Activated naive CD8-positive, alpha-beta T cell (primary cell): ENCODE results near the gene ATP8B2.
"Not testable (repeated sequence)": the region's sequence is repeated elsewhere in the genome, so short reads cannot be mapped to it uniquely, and the experiment has no call there.

ENCODE experiments used
- H3K27ac Mint-ChIP-seq: one replicate; pipeline ENCODE4 v1.8.0; 2021; ENCODE audit warnings: mixed read lengths
- H3K27me3 Mint-ChIP-seq: one replicate; pipeline ENCODE4 v1.8.0; 2021; ENCODE audit warnings: mixed read lengths
- H3K36me3 Mint-ChIP-seq: one replicate; pipeline ENCODE4 v1.8.0; 2021; ENCODE audit warnings: mixed read lengths
- H3K4me1 Mint-ChIP-seq: one replicate; pipeline ENCODE4 v1.8.0; 2021; ENCODE audit warnings: low read depth, mixed read lengths
- H3K4me3 Mint-ChIP-seq: one replicate; pipeline ENCODE4 v1.8.0; 2021; ENCODE audit warnings: mild to moderate bottlenecking, mixed read lengths
- H3K9me3 Mint-ChIP-seq: one replicate; pipeline ENCODE4 v1.8.0; 2021; ENCODE audit warnings: low read depth, mixed read lengths

Gene ATP8B2

DNA sequence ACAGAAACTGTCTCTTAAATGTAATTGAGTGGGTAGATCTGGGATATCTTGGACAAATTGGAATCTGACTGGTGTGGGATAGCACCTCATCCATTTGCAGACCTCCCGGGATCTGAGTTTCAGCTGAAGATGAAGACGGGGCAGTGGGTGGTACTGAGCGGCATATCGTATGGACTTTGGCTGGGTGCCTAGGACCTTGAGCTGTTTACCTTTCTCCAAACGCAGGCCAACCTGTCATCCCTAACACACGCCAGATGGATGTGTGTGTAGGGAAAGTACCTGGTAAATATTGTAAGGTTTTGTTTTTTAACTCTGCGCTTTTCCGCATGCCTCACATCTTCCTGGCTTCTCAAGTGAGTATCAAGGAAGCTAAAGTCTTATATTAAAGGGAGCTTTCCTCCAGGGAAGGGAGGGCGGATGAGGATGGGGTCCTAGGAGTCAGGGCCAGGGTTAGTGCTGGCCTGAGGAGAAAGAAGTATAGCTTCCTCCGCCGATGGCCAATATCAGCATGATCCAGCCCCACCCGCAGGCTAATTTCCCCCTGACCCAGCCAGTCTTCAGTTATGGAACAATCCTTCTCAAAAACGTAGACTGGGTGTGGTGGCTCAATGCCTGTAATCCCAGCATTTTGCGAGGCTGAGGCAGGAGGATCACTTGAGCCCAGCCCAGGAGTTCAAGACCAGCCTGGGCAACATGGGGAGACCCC is 26.2 kb downstream of the ATP8B2 start:
- Mint-ChIP-seq H3K36me3 (peaks cover 3% of the 10 kb centered on the region), H3K27ac (peak overlapping the region; percentile 11), H3K4me1 (peaks cover 50% of the 10 kb centered on the region), H3K27me3 (no peaks in the 10 kb centered on the region), H3K9me3 (no peaks in the 10 kb centered on the region), H3K4me3 (peak overlapping the region; percentile 32)

DNA sequence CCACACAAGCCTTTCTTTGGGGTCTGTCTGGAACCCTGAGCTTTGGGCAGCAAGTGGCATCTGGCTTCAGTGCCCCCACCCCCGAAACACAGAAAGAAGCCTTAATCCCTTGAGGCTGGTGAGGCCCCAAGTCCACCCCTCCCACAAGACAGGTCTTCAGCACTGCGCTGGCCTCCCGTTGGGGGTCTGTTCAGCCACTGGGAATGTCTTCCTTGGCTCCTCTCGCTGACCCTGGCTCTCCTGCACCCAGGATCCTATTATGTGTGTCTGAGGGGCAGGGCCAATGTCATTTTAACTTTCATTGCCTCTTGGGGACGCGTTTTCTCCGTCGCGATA is 26.9 kb downstream of the ATP8B2 start:
- Mint-ChIP-seq H3K36me3 (peaks cover 2% of the 10 kb centered on the region), H3K4me3 (peak overlapping the region; percentile 85), H3K4me1 (peaks cover 49% of the 10 kb centered on the region), H3K9me3 (no peaks in the 10 kb centered on the region), H3K27me3 (no peaks in the 10 kb centered on the region), H3K27ac (peak overlapping the region; percentile 77)

DNA sequence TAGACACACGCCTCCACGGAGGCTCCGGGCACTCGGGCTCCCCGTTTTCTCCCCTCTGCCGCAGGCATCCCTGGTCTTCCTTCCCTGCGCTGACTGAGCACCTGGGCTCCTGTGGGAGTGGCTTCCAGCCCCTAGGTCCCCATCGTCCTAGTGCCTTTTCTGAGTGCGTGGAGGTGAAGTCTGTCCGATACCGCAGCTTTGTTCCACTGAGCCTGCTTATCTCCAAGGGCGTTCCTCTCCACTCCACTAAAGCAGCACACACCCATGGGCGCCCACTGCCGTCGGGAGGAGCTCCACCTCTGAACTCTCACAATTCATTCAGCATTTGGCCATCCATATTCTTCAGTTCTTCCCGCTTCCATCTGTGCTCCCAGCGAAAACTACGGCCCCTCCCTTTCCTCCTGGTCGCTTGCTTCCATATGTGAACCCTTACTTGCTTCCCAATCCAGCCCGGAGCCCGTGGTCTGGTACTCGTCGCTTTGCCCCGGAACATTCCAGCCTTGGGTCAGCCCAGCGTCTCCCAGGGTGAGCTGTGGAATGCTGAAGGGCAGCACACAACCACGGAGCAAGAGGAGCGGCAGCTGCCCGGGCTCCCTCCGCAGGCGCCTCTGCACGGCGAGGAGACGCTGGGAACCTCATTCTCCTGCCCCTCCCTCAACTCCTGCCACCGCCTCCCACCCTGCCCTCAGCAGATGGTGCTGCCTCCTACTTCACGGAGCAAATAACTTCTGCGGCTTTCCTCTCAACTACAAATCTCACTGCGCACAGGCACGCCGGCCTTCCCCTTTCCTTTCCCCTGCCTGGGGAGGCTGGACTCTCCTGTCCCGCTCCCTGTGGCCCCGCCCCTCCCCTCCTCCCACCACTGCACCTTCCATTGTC is 27.5 kb downstream of the ATP8B2 start:
- H3K4me1 Mint-ChIP-seq: peaks cover 44% of the 10 kb centered on the region
- H3K36me3 Mint-ChIP-seq: no peaks in the 10 kb centered on the region
- no peaks in the 10 kb centered on the region for H3K27me3 Mint-ChIP-seq
- no peaks in the 10 kb centered on the region for H3K9me3 Mint-ChIP-seq
- H3K4me3 Mint-ChIP-seq: peak overlapping the region; percentile 85
- H3K27ac Mint-ChIP-seq: peak overlapping the region; percentile 77

DNA sequence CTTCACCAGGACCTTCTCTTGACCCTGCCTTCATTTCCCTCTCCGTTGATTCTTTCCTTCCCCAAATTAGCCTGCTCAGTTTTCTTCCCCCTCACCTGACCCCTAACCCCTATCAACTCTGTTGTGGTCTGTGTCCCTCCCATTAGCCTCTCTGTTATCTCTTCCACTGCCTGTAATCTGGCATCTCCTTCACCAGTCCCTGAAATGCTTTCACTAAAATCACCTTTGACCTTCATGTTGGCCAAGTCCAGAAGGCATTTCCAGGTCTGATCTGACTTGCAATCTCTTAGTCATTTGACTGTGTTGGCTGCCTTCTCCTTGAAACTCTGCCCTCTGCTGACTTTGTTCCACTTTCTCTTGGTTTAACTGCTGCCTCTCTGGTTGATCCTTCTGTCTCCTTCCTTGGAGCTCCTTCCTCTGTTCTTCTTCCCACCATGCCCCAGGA is 28.2 kb downstream of the ATP8B2 start:
- Mint-ChIP-seq H3K27ac (peak overlapping the region; percentile 79), H3K4me1 (peaks cover 38% of the 10 kb centered on the region)

DNA sequence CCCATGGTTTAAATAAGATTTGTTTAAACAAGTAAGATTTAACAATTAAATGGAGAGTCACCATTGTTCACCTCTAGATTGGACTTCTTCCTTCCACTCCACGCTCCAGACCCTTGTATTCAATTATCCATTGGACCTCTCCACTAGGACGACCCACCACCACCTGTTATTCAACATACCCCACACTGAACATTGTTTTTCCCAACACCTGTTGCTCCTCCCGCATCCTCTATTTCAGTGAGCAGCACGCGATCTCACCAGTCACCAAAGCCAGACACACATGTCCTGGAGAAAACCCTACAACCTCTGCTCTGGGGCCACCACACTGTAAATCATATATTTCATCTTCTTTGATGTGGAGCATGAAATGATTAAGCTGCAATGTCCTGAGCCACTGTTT is 28.6 kb downstream of the ATP8B2 start:
- H3K27me3 Mint-ChIP-seq: no peaks in the 10 kb centered on the region
- no peaks in the 10 kb centered on the region for H3K36me3 Mint-ChIP-seq
- peak overlapping the region; percentile 85 for H3K4me3 Mint-ChIP-seq
- H3K9me3 Mint-ChIP-seq: no peaks in the 10 kb centered on the region
- H3K27ac Mint-ChIP-seq: peak overlapping the region; percentile 0
- H3K4me1 Mint-ChIP-seq: peaks cover 35% of the 10 kb centered on the region

More for the DNA sequence above, 28.2 kb downstream of the ATP8B2 start:
- H3K9me3 Mint-ChIP-seq: no peaks in the 10 kb centered on the region
- H3K4me3 Mint-ChIP-seq: peak overlapping the region; percentile 85
- H3K36me3 Mint-ChIP-seq: no peaks in the 10 kb centered on the region
- no peaks in the 10 kb centered on the region for H3K27me3 Mint-ChIP-seq

DNA sequence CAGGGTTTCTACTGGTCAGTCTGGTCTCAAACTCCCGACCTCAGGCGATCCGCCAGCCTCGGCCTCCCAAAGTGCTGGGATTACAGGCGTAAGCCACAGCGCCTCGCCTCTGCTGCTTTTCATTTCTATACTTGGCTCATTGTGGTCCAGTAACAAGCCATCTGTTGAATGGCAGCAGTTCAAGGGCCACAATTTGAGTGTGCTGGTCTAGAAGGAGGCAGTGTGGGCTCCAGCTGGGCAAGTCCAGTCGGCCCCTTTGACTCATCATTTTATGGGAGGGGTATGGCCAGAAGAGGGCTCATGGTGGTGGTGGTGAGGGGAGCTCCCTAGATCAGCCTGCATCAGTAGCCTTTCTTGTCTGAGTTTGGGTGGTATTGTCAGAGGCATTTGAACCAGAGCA is 33.2 kb downstream of the ATP8B2 start:
- Mint-ChIP-seq H3K36me3 (no peaks in the 10 kb centered on the region), H3K27me3 (no peaks in the 10 kb centered on the region), H3K4me3 (no peak overlapping the region), H3K4me1 (peaks cover 13% of the 10 kb centered on the region), H3K27ac (no peak overlapping the region), H3K9me3 (no peaks in the 10 kb centered on the region)

DNA sequence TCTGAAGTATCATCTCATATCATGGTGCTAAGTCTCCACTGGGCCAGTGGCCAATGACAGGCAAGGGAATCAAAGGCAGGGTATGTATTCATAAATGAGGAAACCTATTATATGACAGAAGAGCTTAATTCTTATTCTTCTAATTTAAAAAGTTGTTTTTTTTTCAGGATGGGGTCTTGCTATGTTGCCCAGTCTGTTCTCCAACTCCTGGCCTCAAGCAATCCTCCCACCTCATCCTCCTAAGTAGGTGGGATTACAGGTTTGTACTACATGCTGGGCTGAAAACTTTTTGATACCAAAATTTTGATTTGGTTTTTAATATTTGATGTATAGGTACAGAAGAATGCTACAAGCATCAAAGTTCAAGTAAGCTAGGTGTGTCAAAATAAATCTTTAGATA is 35.0 kb downstream of the ATP8B2 start:
- H3K27me3 Mint-ChIP-seq: no peaks in the 10 kb centered on the region
- H3K4me1 Mint-ChIP-seq: peaks cover 3% of the 10 kb centered on the region
- no peaks in the 10 kb centered on the region for H3K9me3 Mint-ChIP-seq
- no peaks in the 10 kb centered on the region for H3K36me3 Mint-ChIP-seq
- H3K27ac Mint-ChIP-seq: no peak overlapping the region
- no peak overlapping the region for H3K4me3 Mint-ChIP-seq

DNA sequence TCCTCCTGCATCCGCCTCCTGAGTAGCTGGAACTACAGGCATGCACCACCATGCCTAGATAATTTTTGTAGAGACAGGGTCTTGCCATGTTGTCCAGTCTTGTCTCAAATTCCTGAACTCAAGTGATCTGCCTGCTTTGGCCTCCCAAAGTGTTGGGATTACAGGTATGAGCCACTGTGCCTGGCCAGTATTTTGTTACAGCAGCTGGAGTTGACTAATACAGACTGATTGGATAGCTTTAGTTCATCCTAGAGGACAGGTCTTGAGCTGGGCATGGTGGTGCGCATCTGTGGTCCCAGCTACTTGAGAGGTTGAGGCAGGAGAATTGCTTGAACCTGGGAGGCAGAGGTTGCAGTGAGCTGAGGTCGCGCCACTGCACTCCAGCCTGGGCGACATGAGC is 35.6 kb downstream of the ATP8B2 start:
- not testable (repeated sequence) for H3K4me3 Mint-ChIP-seq, H3K9me3 Mint-ChIP-seq, H3K27ac Mint-ChIP-seq, H3K27me3 Mint-ChIP-seq, H3K36me3 Mint-ChIP-seq, H3K4me1 Mint-ChIP-seq

DNA sequence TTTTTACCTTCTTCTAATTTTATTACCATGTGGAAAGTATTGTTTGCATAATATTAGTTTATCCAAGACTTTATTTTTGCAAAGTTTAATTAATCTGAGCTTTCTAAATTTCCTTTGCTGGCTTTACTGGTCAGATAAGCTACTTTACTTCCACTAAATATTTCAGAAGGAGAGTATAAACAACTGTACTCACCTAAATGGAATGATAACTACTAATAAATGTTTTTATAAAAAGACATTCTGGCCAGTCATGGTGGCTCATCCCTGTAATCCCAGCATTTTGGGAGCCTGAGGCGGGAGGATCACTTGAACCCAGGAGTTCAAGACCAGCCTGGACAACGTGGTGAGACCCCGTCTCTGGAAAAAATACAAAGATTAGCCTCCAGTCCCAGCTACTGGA is 36.0 kb downstream of the ATP8B2 start:
- H3K4me1 Mint-ChIP-seq: peaks cover 5% of the 10 kb centered on the region
- no peak overlapping the region for H3K27ac Mint-ChIP-seq

DNA sequence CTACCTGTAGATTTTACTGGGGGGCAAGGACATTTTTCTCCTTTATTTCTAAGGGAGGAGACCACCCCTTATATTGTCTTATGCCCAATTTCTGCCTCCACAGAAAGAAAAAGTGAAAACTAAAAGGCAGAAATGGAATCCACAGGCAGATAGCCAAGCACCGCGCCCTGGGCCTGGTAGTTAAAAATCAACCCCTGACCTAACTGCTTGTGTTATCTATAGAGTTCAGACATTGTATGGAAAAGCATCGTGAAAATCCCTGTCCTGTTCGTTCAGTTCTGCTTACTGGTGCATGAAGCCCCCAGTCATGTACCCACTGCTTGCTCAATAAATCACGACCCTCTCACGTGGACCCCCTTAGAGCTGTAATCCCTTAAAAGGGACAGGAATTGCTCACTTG is 46.1 kb downstream of the ATP8B2 start:
- no peaks in the 10 kb centered on the region for H3K36me3 Mint-ChIP-seq
- H3K4me3 Mint-ChIP-seq: no peak overlapping the region
- H3K4me1 Mint-ChIP-seq: peaks cover 8% of the 10 kb centered on the region
- H3K27ac Mint-ChIP-seq: no peak overlapping the region
- H3K9me3 Mint-ChIP-seq: no peaks in the 10 kb centered on the region
- no peaks in the 10 kb centered on the region for H3K27me3 Mint-ChIP-seq

More for the DNA sequence above, 36.0 kb downstream of the ATP8B2 start:
- Mint-ChIP-seq H3K36me3 (no peaks in the 10 kb centered on the region), H3K4me3 (no peak overlapping the region), H3K27me3 (no peaks in the 10 kb centered on the region), H3K9me3 (no peaks in the 10 kb centered on the region)

DNA sequence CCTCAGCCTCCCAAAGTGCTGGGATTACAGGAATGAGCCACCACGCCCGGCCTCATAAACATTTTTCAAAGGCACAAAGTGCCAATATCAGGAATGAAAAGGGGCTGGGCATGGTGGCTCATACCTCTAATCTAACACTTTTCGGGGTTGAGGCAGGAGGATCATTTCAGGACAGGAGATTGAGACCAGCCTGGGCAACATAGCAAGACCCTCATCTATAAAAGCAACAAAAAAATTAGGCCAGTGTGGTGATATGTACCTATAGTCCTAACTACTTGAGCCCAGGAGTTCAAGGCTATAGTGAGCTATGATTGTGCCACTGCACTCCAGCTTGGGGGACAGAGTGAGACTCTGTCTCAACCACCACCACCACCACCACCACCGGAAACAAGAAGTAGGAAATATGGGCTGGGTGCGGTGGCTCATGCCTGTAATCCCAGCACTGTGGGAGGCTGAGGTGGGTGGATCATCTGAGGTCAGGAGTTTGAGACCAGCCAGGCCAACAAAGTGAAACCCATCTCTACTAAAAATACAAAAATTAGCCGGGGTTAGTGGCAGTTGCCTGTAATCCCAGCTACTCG is 48.5 kb downstream of the ATP8B2 start:
- not testable (repeated sequence) for H3K4me3 Mint-ChIP-seq, H3K4me1 Mint-ChIP-seq, H3K27me3 Mint-ChIP-seq, H3K27ac Mint-ChIP-seq, H3K36me3 Mint-ChIP-seq, H3K9me3 Mint-ChIP-seq

DNA sequence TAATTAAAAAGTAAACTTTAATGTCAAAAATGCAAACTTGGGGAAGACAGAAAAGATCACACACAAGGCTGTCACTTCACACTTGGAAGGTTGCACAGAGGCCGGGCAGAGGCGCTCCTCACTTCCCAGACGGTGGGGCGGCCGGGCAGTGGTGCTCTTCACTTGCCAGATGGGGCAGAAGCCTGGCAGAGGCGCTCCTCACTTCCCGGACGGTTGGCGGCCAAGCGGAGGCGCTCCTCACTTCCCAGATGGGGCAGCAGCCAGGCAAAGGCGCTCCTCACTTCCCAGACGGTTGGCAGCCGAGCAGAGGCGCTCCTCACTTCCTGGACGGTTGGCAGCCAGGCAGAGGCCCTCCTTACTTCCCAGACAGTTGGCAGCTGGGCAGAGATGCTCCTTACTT is 54.0 kb downstream of the ATP8B2 start:
- H3K9me3 Mint-ChIP-seq: no peaks in the 10 kb centered on the region
- H3K4me1 Mint-ChIP-seq: peaks cover 5% of the 10 kb centered on the region
- no peaks in the 10 kb centered on the region for H3K27me3 Mint-ChIP-seq
- H3K27ac Mint-ChIP-seq: no peak overlapping the region
- H3K36me3 Mint-ChIP-seq: no peaks in the 10 kb centered on the region
- H3K4me3 Mint-ChIP-seq: no peak overlapping the region

DNA sequence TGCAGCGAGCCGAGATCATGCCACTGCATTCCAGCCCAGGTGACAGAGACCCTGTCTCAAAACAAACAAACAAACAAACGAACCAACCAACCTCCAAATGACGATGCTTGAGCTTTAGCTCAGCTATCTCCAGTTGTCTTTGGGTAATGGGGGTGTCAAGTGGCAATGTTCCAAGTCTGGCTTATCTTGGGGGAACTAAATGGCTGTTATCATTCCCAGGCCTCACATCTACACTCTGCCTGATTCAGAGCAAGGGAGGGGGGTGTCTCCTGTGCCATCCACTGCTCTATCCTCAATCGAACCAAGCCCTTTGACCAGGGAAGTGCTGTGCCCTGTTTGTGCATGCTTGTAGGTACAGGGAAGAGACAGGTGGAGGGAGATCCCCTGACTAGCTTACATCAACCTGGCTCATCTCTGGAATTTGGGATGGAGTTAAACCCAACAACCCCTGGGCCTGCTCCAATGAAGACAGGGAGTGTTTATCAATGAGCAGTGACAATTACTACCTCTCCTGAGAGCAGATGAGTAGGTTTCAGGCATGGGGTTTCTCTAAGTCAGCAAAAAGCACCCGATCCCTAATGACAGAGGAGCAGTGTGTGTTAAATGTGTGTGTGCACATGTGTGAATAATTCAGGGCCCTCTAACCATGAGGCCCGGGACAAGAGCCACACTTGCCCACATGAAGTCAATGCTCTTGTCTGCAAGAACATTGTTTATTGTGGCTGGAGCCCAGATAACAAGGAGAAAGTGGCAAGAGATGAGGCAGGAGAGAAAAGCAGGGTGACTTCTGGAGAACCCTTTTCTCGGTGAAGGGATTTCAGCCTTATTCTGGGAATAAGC is 59.5 kb downstream of the ATP8B2 start:
- Mint-ChIP-seq H3K27me3 (no peaks in the 10 kb centered on the region), H3K9me3 (no peaks in the 10 kb centered on the region), H3K27ac (peak overlapping the region; percentile 99), H3K4me1 (peaks cover 42% of the 10 kb centered on the region), H3K4me3 (peak overlapping the region; percentile 3), H3K36me3 (no peaks in the 10 kb centered on the region)

DNA sequence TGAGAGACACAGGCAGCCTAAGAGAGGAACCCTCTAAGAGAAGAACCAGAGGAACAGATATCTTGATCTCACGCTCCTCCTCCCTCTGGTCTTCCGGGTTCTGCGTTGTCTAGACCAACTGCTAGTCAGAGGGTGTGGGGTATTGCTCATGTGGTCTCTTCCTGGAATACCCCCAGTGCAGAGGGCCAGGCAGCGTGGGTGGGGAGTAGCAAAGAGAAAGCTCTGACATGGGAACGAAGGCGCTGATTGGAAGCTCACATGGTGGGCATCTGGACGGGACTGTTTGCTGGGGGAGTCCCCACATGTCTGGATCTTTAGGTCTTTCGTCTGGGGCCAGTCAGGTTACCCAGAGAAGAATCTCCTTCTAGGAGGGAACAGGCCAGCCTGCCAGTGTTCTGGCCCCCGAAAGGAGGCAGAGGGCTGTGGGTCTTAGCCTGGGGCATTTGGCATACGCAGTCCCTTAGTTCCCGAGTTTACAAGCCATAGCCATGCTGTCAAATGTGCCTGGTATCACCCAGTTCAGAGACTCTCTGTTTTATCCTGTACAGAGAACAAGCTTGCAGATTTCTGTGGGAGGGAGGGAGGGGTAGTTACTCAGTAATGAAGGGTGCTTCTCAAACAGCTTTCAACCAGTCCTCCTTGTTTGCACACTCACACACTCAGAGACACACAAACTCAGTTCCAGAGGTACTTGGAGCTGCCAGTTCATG is 61.5 kb downstream of the ATP8B2 start:
- H3K4me1 Mint-ChIP-seq: peaks cover 42% of the 10 kb centered on the region
- no peaks in the 10 kb centered on the region for H3K27me3 Mint-ChIP-seq
- no peaks in the 10 kb centered on the region for H3K9me3 Mint-ChIP-seq
- no peaks in the 10 kb centered on the region for H3K36me3 Mint-ChIP-seq
- peak overlapping the region; percentile 99 for H3K27ac Mint-ChIP-seq
- H3K4me3 Mint-ChIP-seq: peak overlapping the region; percentile 87
